H1 (cell line): Measurements from ENCODE around the gene CHD5.

Source experiments
- CBX5 ChIP-seq: fragments of 300-800, 300-1000 bp; sonication (generic); IDR thresholded peaks from 2 replicates; pipeline ENCODE4 v1.7.1; 2016; ENCODE audit warnings: antibody characterized with exemption, low read length, low read depth
- CTCF ChIP-seq, 3 experiments: IDR thresholded peaks; 1 replicate in 2 of 3; 2 replicates in 1 of 3; pipeline versions ENCODE4 v1.5.1 to v1.6.1; 2011; ENCODE audit warnings: low read length in 3 of 3, mild to moderate bottlenecking in 3 of 3, inconsistent platforms in 2 of 3, low read depth in 1 of 3, moderate library complexity in 1 of 3; ENCODE audit not compliant: insufficient read depth in 1 of 3; ENCODE audit errors: control extremely low read depth in 1 of 3
- EZH2 ChIP-seq: fragments of 200-600 bp; sonication (generic); IDR thresholded peaks from 2 replicates; pipeline ENCODE4 v1.7.1; 2012; ENCODE audit warnings: low read depth, mild to moderate bottlenecking, moderate library complexity, low read length, inconsistent platforms; ENCODE audit not compliant: severe bottlenecking
- MAFK ChIP-seq: IDR thresholded peaks from 2 replicates; pipeline ENCODE4 v1.6.1; 2012; ENCODE audit warnings: low read depth, mild to moderate bottlenecking, improper control_type of control experiment, low read length
- PHF8 ChIP-seq: fragments of 200-600 bp; sonication (generic); conservative IDR thresholded peaks from 2 replicates; pipeline ENCODE4 v1.7.1; 2012; ENCODE audit warnings: low read depth, mild to moderate bottlenecking, inconsistent platforms, low read length, moderate library complexity
- POLR2A ChIP-seq, 2 experiments: IDR thresholded peaks; 1 replicate in 1 of 2; 2 replicates in 1 of 2; pipeline ENCODE4 v1.6.1; 2011; ENCODE audit warnings: low read depth in 2 of 2, low read length in 2 of 2, mild to moderate bottlenecking in 2 of 2; ENCODE audit errors: control extremely low read depth in 1 of 2
- RAD21 ChIP-seq, 2 experiments: IDR thresholded peaks in 1 of 2; conservative IDR thresholded peaks in 1 of 2; 2 replicates each; pipeline ENCODE4 v1.6.1; 2011; ENCODE audit warnings: low read depth in 2 of 2, low read length in 2 of 2, improper control_type of control experiment in 1 of 2, inconsistent platforms in 1 of 2, mild to moderate bottlenecking in 1 of 2, moderate library complexity in 1 of 2
- SRF ChIP-seq: IDR thresholded peaks from 2 replicates; pipeline ENCODE4 v1.6.1; 2011; ENCODE audit warnings: mild to moderate bottlenecking, low read depth, low read length, moderate library complexity
- TCF12 ChIP-seq: IDR thresholded peaks from 2 replicates; pipeline ENCODE4 v1.6.1; 2011; ENCODE audit warnings: low read depth, mild to moderate bottlenecking, low read length
- YY1 ChIP-seq: IDR thresholded peaks from 2 replicates; pipeline ENCODE4 v1.6.1; 2011; ENCODE audit warnings: low read depth, mild to moderate bottlenecking, low read length

- TF ChIP-seq CTCF (IDR thresholded peaks at IDR 0.05; ENCODE audit: control extremely low read depth in 1 of 3, insufficient read depth in 1 of 3, low read depth in 1 of 3, low read length in 3 of 3): no peak
- TF ChIP-seq MAFK: no peak
- no peak for TF ChIP-seq RAD21 (IDR thresholded peaks at IDR 0.05 in 1 of 2, conservative IDR thresholded peaks at IDR 0.05 in 1 of 2; ENCODE audit: low read depth in 2 of 2, low read length in 2 of 2)
- no peak for TF ChIP-seq POLR2A (IDR thresholded peaks at IDR 0.05; ENCODE audit: control extremely low read depth in 1 of 2, low read depth in 2 of 2, low read length in 2 of 2)
- no peak for TF ChIP-seq PHF8
- TF ChIP-seq CBX5: no peak
- no peak for TF ChIP-seq YY1
- no peak for TF ChIP-seq EZH2
- no peak for TF ChIP-seq TCF12
- TF ChIP-seq SRF: no peak
These were observed 16.7 kb downstream of the CHD5 start for GRCh38 chr1:6163191-6163972.
